SU-DHL-6 (cell line): Measurements from ENCODE around the gene TPD52L1.

Experiments
- H2AFZ ChIP-seq: fragments of 200-600 bp; sonication (generic); 2 replicates; pipeline ENCODE4 v1.6.1; 2014; ENCODE audit warnings: low read depth, mild to moderate bottlenecking, moderate library complexity, mixed read lengths, antibody characterized with exemption, low read length; ENCODE audit not compliant: severe bottlenecking
- H3F3A ChIP-seq: fragments of 200-600 bp; shearing (Covaris generic); 2 replicates; pipeline ENCODE4 v1.6.0; 2016; ENCODE audit warnings: antibody characterized with exemption, mild to moderate bottlenecking; ENCODE audit not compliant: insufficient read depth
- H3K27ac ChIP-seq: fragments of 200-600 bp; sonication (generic); 2 replicates; pipeline ENCODE4 v1.5.1; 2016; ENCODE audit warnings: low read depth, mild to moderate bottlenecking, low read length, moderate library complexity, mixed read lengths
- H3K27me3 ChIP-seq: fragments of 200-600 bp; sonication (generic), shearing (Covaris generic); 2 replicates; pipeline ENCODE4 v1.6.0; 2014; ENCODE audit warnings: mild to moderate bottlenecking, low read length
- H3K36me3 ChIP-seq: fragments of 200-600 bp; sonication (generic); 2 replicates; pipeline ENCODE4 v1.6.1; 2014; ENCODE audit warnings: mild to moderate bottlenecking, low read length, mixed read lengths
- H3K4me2 ChIP-seq: fragments of 300-600, 200-600 bp; shearing (Covaris generic), sonication (generic); 2 replicates; pipeline ENCODE4 v1.6.0; 2014; ENCODE audit warnings: low read length, low read depth, mild to moderate bottlenecking; ENCODE audit not compliant: poor library complexity, severe bottlenecking
- H3K4me3 ChIP-seq: fragments of 200-600 bp; sonication (generic); 2 replicates; pipeline ENCODE4 v1.5.1; 2014; ENCODE audit warnings: antibody characterized with exemption, low read length, mild to moderate bottlenecking, mixed read lengths; ENCODE audit not compliant: insufficient read depth, poor library complexity, severe bottlenecking
- H3K79me2 ChIP-seq: fragments of 200-600 bp; sonication (generic); 2 replicates; pipeline ENCODE4 v1.6.1; 2014; ENCODE audit warnings: mild to moderate bottlenecking, low read length, moderate library complexity; ENCODE audit not compliant: insufficient read depth
- H3K9ac ChIP-seq: fragments of 200-600 bp; sonication (generic); 2 replicates; pipeline ENCODE4 v1.7.0; 2014; ENCODE audit warnings: mild to moderate bottlenecking, low read length
- H3K9me2 ChIP-seq: fragments of 200-600 bp; sonication (generic); replicated peaks from 2 replicates; pipeline ENCODE4 v1.6.1; 2014; ENCODE audit warnings: low read length; ENCODE audit not compliant: insufficient read depth
- H3K9me3 ChIP-seq: fragments of 200-600 bp; sonication (generic); 2 replicates; pipeline ENCODE4 v1.6.1; 2014; ENCODE audit warnings: low read length, mixed read lengths; ENCODE audit not compliant: insufficient read depth
- H4K20me1 ChIP-seq: fragments of 200-600 bp; sonication (generic); 2 replicates; pipeline ENCODE4 v1.6.1; 2014; ENCODE audit warnings: low read depth, mild to moderate bottlenecking, antibody characterized with exemption, low read length, moderate library complexity, mixed read lengths
- EZH2phosphoT487 ChIP-seq: fragments of 200-600 bp; sonication (generic), shearing (Covaris generic); conservative IDR thresholded peaks from 2 replicates; pipeline ENCODE4 v1.6.1; 2018; ENCODE audit warnings: mild to moderate bottlenecking, antibody characterized with exemption, low read length, moderate library complexity, mixed read lengths
- TF ChIP-seq, protein P1 (sequence below): fragments of 200-600 bp; sonication (generic); IDR thresholded peaks from one replicate; pipeline ENCODE4 v1.5.1; 2017; ENCODE audit warnings: antibody characterized with exemption, mild to moderate bottlenecking, low read length, moderate library complexity; ENCODE audit not compliant: insufficient read depth, poor library complexity, severe bottlenecking

Gene TPD52L1

DNA sequence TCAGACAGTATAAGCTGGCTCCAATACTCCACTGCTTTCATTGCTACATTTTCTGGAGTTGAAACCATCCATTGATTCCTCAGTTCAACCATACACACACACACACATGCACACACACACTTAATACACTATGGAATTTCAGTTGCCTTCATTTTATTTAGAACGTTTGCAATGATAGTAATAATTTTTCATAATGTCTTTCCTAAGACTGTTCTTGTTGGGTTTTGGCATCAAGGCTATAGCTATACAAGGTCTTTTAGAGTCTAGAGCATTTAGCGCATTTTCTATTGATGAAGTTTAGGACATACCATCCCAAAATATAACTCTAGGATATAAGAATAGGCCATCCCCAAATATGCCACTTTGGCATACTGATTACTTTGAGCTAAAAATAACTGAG, 15.5 kb upstream of the TPD52L1 start:
- Histone ChIP-seq H3K9me2 (no peaks in the 10 kb centered on the region), H4K20me1 (no peaks in the 10 kb centered on the region), H3K27me3 (no peaks in the 10 kb centered on the region), H3K9ac (no peak overlapping the region), H3K79me2 (no peaks in the 10 kb centered on the region), H3K36me3 (no peaks in the 10 kb centered on the region), H3K27ac (no peak overlapping the region), H3F3A (no peaks in the 10 kb centered on the region), H3K4me2 (no peak overlapping the region), H3K4me3 (no peak overlapping the region), H3K9me3 (no peaks in the 10 kb centered on the region), H2AFZ (no peak overlapping the region)
- TF ChIP-seq, protein P1, sequence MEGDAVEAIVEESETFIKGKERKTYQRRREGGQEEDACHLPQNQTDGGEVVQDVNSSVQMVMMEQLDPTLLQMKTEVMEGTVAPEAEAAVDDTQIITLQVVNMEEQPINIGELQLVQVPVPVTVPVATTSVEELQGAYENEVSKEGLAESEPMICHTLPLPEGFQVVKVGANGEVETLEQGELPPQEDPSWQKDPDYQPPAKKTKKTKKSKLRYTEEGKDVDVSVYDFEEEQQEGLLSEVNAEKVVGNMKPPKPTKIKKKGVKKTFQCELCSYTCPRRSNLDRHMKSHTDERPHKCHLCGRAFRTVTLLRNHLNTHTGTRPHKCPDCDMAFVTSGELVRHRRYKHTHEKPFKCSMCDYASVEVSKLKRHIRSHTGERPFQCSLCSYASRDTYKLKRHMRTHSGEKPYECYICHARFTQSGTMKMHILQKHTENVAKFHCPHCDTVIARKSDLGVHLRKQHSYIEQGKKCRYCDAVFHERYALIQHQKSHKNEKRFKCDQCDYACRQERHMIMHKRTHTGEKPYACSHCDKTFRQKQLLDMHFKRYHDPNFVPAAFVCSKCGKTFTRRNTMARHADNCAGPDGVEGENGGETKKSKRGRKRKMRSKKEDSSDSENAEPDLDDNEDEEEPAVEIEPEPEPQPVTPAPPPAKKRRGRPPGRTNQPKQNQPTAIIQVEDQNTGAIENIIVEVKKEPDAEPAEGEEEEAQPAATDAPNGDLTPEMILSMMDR, result no peak
- TF ChIP-seq EZH2phosphoT487, result no peak

DNA sequence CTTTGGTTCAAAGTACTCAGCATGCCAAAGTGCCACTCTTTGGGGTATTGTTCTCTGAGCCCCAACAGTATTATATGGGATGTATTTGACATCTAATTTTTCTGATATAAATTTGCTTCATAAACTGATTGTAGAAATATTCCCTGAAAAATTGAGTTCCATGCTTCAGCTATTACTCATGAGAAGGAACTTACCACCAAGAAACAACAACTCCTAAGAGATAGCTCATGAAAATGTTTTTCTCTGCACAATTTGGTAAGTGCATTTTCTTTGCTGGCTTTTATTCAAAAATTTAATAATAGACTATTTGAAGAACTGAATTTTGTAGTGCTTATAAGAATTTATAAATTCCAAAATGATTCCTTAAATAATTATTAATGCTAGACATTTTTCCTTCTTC, 12.8 kb upstream of the TPD52L1 start:
- no peaks in the 10 kb centered on the region for H3K9me3 ChIP-seq
- no peak overlapping the region for H3K4me3 ChIP-seq
- no peak overlapping the region for H3K4me2 ChIP-seq
- H3K79me2 ChIP-seq, result no peaks in the 10 kb centered on the region
- H2AFZ ChIP-seq, result no peak overlapping the region
- H3K9me2 ChIP-seq, result no peaks in the 10 kb centered on the region
- H3F3A ChIP-seq, result no peaks in the 10 kb centered on the region
- H4K20me1 ChIP-seq, result no peaks in the 10 kb centered on the region
- no peaks in the 10 kb centered on the region for H3K27me3 ChIP-seq
- H3K27ac ChIP-seq, result no peak overlapping the region
- H3K36me3 ChIP-seq, result no peaks in the 10 kb centered on the region
- TF ChIP-seq EZH2phosphoT487, result no peak
- TF ChIP-seq, protein P1, result no peak
- no peak overlapping the region for H3K9ac ChIP-seq

DNA sequence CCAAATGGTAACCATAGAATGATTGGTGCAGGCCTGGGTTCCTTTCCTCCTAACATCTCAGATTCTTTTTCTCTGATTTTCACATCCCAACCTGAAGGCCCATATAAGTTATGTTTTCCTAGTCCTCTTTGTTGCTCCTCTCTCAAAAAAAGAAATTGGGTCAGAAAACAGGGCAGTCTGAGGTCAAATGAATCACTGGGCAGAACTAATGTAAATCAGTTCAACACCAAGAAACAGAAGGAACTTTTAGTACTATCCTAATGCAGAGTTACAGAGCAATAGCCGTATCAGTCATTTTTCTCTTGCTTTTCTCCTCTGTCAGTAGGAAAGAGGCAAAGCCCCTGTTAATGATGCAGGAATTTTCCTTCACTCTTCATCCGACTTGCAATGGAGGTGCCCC, 11.0 kb upstream of the TPD52L1 start:
- no peaks in the 10 kb centered on the region for H3K36me3 ChIP-seq
- H4K20me1 ChIP-seq, result no peaks in the 10 kb centered on the region
- TF ChIP-seq, protein P1, result no peak
- TF ChIP-seq EZH2phosphoT487, result no peak
- H3K4me2 ChIP-seq, result no peak overlapping the region
- no peaks in the 10 kb centered on the region for H3K27me3 ChIP-seq
- no peak overlapping the region for H3K27ac ChIP-seq
- H3K9ac ChIP-seq, result no peak overlapping the region
- no peaks in the 10 kb centered on the region for H3K79me2 ChIP-seq
- H3K9me3 ChIP-seq, result no peaks in the 10 kb centered on the region
- no peaks in the 10 kb centered on the region for H3K9me2 ChIP-seq
- H2AFZ ChIP-seq, result no peak overlapping the region
- H3F3A ChIP-seq, result no peaks in the 10 kb centered on the region
- no peak overlapping the region for H3K4me3 ChIP-seq

DNA sequence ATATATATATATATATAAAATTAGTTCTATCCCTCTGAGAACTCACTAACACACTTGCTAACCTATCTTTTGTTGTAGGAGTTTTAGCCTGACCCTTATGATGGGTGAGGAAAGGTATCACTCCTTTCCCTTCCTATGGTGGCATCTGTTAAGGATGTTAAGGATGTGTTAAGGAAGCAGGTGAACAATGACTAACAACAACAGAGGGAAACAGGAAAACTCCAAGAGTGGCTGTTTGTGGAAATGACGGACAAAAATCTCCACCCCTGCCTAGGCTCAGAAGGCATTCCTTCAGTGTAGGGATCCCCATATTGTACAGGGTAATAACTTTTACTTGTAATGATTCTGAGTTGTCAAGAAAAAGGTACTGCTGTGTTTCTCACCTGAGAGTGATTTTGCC, 8.8 kb upstream of the TPD52L1 start:
- no peaks in the 10 kb centered on the region for H3K9me2 ChIP-seq
- H3K27me3 ChIP-seq, result no peaks in the 10 kb centered on the region
- no peaks in the 10 kb centered on the region for H3K79me2 ChIP-seq
- H3F3A ChIP-seq, result no peaks in the 10 kb centered on the region
- H2AFZ ChIP-seq, result no peak overlapping the region
- no peak overlapping the region for H3K4me2 ChIP-seq
- no peaks in the 10 kb centered on the region for H3K36me3 ChIP-seq
- no peak overlapping the region for H3K9ac ChIP-seq
- TF ChIP-seq EZH2phosphoT487, result no peak
- TF ChIP-seq, protein P1, result no peak
- H4K20me1 ChIP-seq, result no peaks in the 10 kb centered on the region
- no peaks in the 10 kb centered on the region for H3K9me3 ChIP-seq
- no peak overlapping the region for H3K27ac ChIP-seq
- H3K4me3 ChIP-seq, result no peak overlapping the region
